Glutamatergic neuron (in vitro differentiated cells): ENCODE data around the gene ZNF331. TPM values are rescaled to one million over a fixed set of nuclear protein-coding genes. Genes with fewer than 3 reads are reported as not detected.

Experiments used
- DNase-seq: peaks from one replicate; pipeline ENCODE4 v3.0.0; 2022
- H3K27ac Mint-ChIP-seq: one replicate; pipeline ENCODE4 v1.8.0; 2020; ENCODE audit warnings: mild to moderate bottlenecking, mixed read lengths, inconsistent platforms; ENCODE audit not compliant: unreplicated experiment
- H3K27me3 Mint-ChIP-seq: one replicate; pipeline ENCODE4 v1.8.0; 2020; ENCODE audit warnings: mild to moderate bottlenecking, moderate library complexity, mixed read lengths, inconsistent platforms; ENCODE audit not compliant: unreplicated experiment
- H3K36me3 Mint-ChIP-seq: one replicate; pipeline ENCODE4 v1.8.0; 2020; ENCODE audit warnings: mild to moderate bottlenecking, mixed read lengths, inconsistent platforms; ENCODE audit not compliant: unreplicated experiment
- H3K4me1 Mint-ChIP-seq: one replicate; pipeline ENCODE4 v1.8.0; 2020; ENCODE audit warnings: mild to moderate bottlenecking, low read depth, mixed read lengths, inconsistent platforms; ENCODE audit not compliant: unreplicated experiment
- H3K4me3 Mint-ChIP-seq: one replicate; pipeline ENCODE4 v1.8.0; 2020; ENCODE audit warnings: mild to moderate bottlenecking, mixed read lengths, inconsistent platforms; ENCODE audit not compliant: unreplicated experiment
- H3K9me3 Mint-ChIP-seq: one replicate; pipeline ENCODE4 v1.8.0; 2020; ENCODE audit warnings: mild to moderate bottlenecking, moderate library complexity, mixed read lengths, inconsistent platforms; ENCODE audit not compliant: unreplicated experiment
- CTCF ChIP-seq: fragments of 200-600 bp; sonication (generic); IDR thresholded peaks from one replicate; pipeline ENCODE4 v1.5.0; 2021; ENCODE audit not compliant: partially characterized antibody, unreplicated experiment
- total RNA-seq: library from RNA; stranded (reverse); fragmentation: NEBNext Ultra II Directional; extraction: Animal tissue kit (Norgen Biotek cat#: 25700); gene quantifications from one replicate; pipeline ENCODE4 v1.2.1, GENCODE V29; 2021; ENCODE audit not compliant: unreplicated experiment

The ZNF331 gene
- total RNA-seq, 1 donor from 2014 or later: 13.3 TPM

- Mint-ChIP-seq H3K4me1 (no peaks in the 10 kb centered on the region), H3K27ac (no peak overlapping the region), H3K36me3 (no peaks in the 10 kb centered on the region), H3K9me3 (no peaks in the 10 kb centered on the region), H3K27me3 (no peaks in the 10 kb centered on the region), H3K4me3 (no peak overlapping the region)
- TF ChIP-seq CTCF: no peak
- DNase-seq: no peak
Measured at GRCh38 chr19:53597023-53597422, 59.1 kb downstream of the ZNF331 start.

DNA sequence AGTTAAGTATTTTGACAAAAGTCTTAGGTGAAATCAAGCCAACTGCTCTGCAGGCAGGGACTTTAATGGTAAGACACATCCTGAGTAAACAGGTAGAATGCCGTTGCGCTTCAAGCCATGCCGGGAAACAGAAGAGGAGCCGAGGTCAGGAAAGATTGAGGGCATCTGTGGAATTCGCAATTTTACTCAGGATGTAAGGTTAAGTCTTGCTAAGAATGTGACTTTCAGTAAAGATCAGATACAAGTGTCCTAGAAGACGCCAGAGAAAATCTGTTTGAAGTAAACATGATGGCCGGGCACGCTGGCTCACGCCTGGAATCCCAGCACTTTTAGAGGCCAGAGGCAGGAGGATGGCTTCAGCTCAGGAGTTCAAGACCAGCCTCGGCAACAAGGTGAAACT is 60.4 kb downstream of the ZNF331 start:
- Mint-ChIP-seq H3K36me3 (no peaks in the 10 kb centered on the region), H3K27me3 (no peaks in the 10 kb centered on the region), H3K4me1 (no peaks in the 10 kb centered on the region), H3K27ac (no peak overlapping the region), H3K4me3 (no peak overlapping the region), H3K9me3 (no peaks in the 10 kb centered on the region)
- no peak for DNase-seq
- TF ChIP-seq CTCF: no peak

DNA sequence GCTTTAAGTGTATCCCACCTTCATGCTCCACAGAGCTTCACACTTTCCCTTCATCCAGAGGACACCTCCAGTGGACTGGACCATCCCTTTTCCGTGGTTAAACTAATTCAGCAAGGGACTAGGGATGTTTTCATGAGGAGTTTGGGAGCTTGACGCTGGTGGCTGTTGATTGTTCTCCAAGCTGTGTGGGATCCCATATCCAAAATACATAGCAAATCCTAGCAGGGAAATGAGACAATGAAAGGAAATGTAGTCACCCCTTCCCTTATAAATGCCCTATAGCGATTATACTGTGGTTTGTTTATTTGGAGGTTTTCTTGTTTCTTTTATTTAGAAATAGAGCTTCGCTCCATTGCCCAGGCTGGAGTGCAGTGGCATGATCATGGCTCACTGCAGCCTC is 62.3 kb downstream of the ZNF331 start:
- H3K4me1 Mint-ChIP-seq: no peaks in the 10 kb centered on the region
- H3K27ac Mint-ChIP-seq: no peak overlapping the region
- H3K27me3 Mint-ChIP-seq: no peaks in the 10 kb centered on the region
- no peak overlapping the region for H3K4me3 Mint-ChIP-seq
- H3K36me3 Mint-ChIP-seq: no peaks in the 10 kb centered on the region
- H3K9me3 Mint-ChIP-seq: no peaks in the 10 kb centered on the region
- DNase-seq: no peak
- no peak for TF ChIP-seq CTCF

DNA sequence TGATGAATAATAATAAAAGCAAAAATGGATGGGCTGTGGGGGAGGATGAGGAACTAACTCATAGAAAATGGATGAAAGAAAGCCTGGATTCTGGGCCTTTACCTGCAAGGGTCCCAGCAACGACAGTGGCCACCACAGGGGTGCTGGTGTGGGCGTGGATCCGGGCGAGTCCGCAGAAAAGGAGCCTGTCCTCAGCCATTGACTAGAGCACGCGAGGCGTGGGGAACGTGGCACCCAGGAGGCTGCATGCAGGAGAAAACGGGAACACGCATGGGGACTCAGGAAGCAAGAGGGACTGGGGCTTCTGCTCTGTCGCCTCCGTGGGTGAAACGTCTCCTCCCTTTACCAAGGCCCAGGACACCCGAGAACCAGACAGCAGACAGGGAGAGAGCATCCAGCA is 68.1 kb downstream of the ZNF331 start:
- no peaks in the 10 kb centered on the region for H3K9me3 Mint-ChIP-seq
- peaks cover 3% of the 10 kb centered on the region for H3K36me3 Mint-ChIP-seq
- no peak for DNase-seq
- no peak for TF ChIP-seq CTCF
- no peaks in the 10 kb centered on the region for H3K27me3 Mint-ChIP-seq
- no peak overlapping the region for H3K27ac Mint-ChIP-seq
- H3K4me1 Mint-ChIP-seq: no peaks in the 10 kb centered on the region
- no peak overlapping the region for H3K4me3 Mint-ChIP-seq

GRCh38 chr19:53608381-53608780 is 70.4 kb downstream of the ZNF331 start:
- Mint-ChIP-seq H3K27ac (no peak overlapping the region), H3K4me1 (no peaks in the 10 kb centered on the region), H3K9me3 (no peaks in the 10 kb centered on the region), H3K36me3 (peaks cover 3% of the 10 kb centered on the region), H3K4me3 (no peak overlapping the region), H3K27me3 (peaks cover 4% of the 10 kb centered on the region)
- no peak for TF ChIP-seq CTCF
- DNase-seq: no peak
